Measurements from ENCODE around the gene ITPA.

DNA sequence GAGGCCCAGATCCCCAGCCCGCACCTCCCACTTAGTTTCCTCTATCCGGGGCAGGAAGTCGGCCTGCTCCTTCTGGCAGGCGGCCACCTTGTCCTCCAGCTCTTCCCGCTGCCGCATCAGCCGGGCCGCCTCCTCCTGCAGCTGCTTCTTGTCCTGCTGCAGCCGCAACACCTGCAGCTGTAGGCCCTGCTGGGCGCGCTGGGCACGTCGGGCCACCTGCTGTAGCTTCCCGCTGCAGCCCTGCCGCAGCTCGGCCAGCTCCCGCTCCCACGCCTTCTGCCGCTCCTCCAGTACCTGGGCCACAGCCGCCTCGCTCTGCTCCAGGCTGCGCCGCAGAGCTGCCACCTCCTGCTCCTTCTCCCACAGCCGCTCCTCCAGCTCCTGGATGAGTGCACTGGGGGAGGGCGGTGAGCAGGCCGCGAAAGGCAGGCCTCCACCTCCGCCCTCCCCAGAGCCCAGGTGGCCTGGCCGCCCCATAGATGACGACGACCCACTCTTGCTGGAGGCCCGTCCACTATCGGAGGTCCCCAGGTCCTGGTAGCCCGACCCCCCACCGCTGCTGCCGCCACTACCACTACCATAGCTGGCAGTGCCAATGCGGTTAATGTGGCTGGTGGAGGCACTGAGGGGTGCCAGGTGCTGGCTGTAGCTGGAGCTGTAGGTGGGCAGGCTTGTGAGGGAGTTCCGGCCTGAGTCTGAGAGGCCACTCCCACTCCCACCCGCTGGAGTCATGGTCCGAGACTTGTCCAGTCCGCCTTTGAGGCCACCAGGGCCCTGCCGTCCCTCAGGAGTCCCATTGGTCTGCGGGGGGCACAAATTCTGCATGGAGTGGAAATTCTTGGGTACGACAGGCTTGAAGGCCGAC lies 43.6 kb upstream of the ITPA start:
- TF ChIP-seq, protein P1, sequence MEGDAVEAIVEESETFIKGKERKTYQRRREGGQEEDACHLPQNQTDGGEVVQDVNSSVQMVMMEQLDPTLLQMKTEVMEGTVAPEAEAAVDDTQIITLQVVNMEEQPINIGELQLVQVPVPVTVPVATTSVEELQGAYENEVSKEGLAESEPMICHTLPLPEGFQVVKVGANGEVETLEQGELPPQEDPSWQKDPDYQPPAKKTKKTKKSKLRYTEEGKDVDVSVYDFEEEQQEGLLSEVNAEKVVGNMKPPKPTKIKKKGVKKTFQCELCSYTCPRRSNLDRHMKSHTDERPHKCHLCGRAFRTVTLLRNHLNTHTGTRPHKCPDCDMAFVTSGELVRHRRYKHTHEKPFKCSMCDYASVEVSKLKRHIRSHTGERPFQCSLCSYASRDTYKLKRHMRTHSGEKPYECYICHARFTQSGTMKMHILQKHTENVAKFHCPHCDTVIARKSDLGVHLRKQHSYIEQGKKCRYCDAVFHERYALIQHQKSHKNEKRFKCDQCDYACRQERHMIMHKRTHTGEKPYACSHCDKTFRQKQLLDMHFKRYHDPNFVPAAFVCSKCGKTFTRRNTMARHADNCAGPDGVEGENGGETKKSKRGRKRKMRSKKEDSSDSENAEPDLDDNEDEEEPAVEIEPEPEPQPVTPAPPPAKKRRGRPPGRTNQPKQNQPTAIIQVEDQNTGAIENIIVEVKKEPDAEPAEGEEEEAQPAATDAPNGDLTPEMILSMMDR (conservative IDR thresholded peaks at IDR 0.05; ENCODE audit: low read depth, low read length) = no peak
- TF ChIP-seq BHLHE40 (IDR thresholded peaks at IDR 0.05; ENCODE audit: low read depth, low read length) = no peak
- no peak for TF ChIP-seq POLR2A (IDR thresholded peaks at IDR 0.05; ENCODE audit: low read depth, low read length)
- TF ChIP-seq, protein P2, sequence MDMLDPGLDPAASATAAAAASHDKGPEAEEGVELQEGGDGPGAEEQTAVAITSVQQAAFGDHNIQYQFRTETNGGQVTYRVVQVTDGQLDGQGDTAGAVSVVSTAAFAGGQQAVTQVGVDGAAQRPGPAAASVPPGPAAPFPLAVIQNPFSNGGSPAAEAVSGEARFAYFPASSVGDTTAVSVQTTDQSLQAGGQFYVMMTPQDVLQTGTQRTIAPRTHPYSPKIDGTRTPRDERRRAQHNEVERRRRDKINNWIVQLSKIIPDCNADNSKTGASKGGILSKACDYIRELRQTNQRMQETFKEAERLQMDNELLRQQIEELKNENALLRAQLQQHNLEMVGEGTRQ (IDR thresholded peaks at IDR 0.05; ENCODE audit: low read depth, low read length) = no peak
- TF ChIP-seq RAD21 (IDR thresholded peaks at IDR 0.05; ENCODE audit: low read length) = no peak
- TF ChIP-seq, protein P3, sequence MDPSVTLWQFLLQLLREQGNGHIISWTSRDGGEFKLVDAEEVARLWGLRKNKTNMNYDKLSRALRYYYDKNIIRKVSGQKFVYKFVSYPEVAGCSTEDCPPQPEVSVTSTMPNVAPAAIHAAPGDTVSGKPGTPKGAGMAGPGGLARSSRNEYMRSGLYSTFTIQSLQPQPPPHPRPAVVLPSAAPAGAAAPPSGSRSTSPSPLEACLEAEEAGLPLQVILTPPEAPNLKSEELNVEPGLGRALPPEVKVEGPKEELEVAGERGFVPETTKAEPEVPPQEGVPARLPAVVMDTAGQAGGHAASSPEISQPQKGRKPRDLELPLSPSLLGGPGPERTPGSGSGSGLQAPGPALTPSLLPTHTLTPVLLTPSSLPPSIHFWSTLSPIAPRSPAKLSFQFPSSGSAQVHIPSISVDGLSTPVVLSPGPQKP (IDR thresholded peaks at IDR 0.05; ENCODE audit: borderline replicate concordance, low read depth, low read length) = no peak
- no peak for TF ChIP-seq FOS (IDR thresholded peaks at IDR 0.05; ENCODE audit: low read depth, low read length)
- no peak for TF ChIP-seq MAFK (IDR thresholded peaks at IDR 0.05; ENCODE audit: low read depth, low read length)
- TF ChIP-seq CHD1 (IDR thresholded peaks at IDR 0.05; ENCODE audit: low read depth, low read length) = no peak
- TF ChIP-seq RFX5 (IDR thresholded peaks at IDR 0.05; ENCODE audit: low read depth, low read length) = no peak
- TF ChIP-seq CEBPB (IDR thresholded peaks at IDR 0.05; ENCODE audit: low read depth, low read length) = no peak

Data from IMR-90 (cell line).